Peyer's patch (tissue), 4 donors: ENCODE measurements around the gene MAP3K10. TPM values are rescaled to one million over a fixed set of nuclear protein-coding genes. Genes with fewer than 3 reads are reported as not detected.

Experiments
- DNase-seq, 3 donors: peaks; one replicate each; pipeline ENCODE4 v3.0.0-alpha.2; 2017 to 2019
- H3K27ac ChIP-seq, 4 donors: fragments of 200-600 bp; sonication (generic); one replicate each; pipeline ENCODE4 v1.5.1; 2016 to 2019
- H3K27me3 ChIP-seq, 2 donors: fragments of 200-600 bp; sonication (generic); one replicate each; pipeline ENCODE4 v1.5.1; 2019
- H3K36me3 ChIP-seq, 3 donors: fragments of 200-600 bp; sonication (generic); one replicate each; pipeline ENCODE4 v1.5.1; 2016 to 2019
- H3K4me1 ChIP-seq, 4 donors: fragments of 200-600 bp; sonication (generic); one replicate each; pipeline ENCODE4 v1.5.1; 2016 to 2019
- H3K4me3 ChIP-seq, 4 donors: fragments of 200-600 bp; sonication (generic); 1 replicate in 3 of 4; 2 replicates in 1 of 4; pipeline ENCODE4 v1.5.1; 2016 to 2019; ENCODE audit warnings: mild to moderate bottlenecking in 1 of 4
- H3K9me3 ChIP-seq, 4 donors: fragments of 200-600 bp; sonication (generic); one replicate each; pipeline ENCODE4 v1.5.1; 2016 to 2019; ENCODE audit warnings: mild to moderate bottlenecking in 1 of 4
- POLR2A ChIP-seq, 2 donors: fragments of 450-650 bp; IDR thresholded peaks; one replicate each; pipeline ENCODE4 v1.5.1; 2017; ENCODE audit warnings: antibody characterized with exemption in 2 of 2, mild to moderate bottlenecking in 2 of 2, moderate library complexity in 2 of 2
- total RNA-seq, 4 donors: library from RNA; depleted of rRNA; stranded (reverse); fragments of >200 nt; gene quantifications; one replicate each; pipeline ENCODE4 v1.1.0, GENCODE V29; 2016
- TF ChIP-seq, protein P1 (sequence below), 6 experiments: fragments of 450-650 bp in 4 of 6; fragments of 200-600 bp in 2 of 6; sonication (generic) in 1 of 6; IDR thresholded peaks; one replicate each; pipeline ENCODE4 v1.5.1; 2017 to 2019; ENCODE audit warnings: antibody characterized with exemption in 6 of 6, mild to moderate bottlenecking in 3 of 6, moderate library complexity in 1 of 6

MAP3K10 gene
- total RNA-seq, 4 donors from 2014 or later, result 8.1 to 64.4 (median 16.2) TPM

GRCh38 chr19:40234429-40235237 is 43.4 kb downstream of the MAP3K10 start:
- H3K27me3 ChIP-seq, result no peaks in the 10 kb centered on the region
- TF ChIP-seq POLR2A (IDR thresholded peaks at IDR 0.05), result no peak
- TF ChIP-seq, protein P1, sequence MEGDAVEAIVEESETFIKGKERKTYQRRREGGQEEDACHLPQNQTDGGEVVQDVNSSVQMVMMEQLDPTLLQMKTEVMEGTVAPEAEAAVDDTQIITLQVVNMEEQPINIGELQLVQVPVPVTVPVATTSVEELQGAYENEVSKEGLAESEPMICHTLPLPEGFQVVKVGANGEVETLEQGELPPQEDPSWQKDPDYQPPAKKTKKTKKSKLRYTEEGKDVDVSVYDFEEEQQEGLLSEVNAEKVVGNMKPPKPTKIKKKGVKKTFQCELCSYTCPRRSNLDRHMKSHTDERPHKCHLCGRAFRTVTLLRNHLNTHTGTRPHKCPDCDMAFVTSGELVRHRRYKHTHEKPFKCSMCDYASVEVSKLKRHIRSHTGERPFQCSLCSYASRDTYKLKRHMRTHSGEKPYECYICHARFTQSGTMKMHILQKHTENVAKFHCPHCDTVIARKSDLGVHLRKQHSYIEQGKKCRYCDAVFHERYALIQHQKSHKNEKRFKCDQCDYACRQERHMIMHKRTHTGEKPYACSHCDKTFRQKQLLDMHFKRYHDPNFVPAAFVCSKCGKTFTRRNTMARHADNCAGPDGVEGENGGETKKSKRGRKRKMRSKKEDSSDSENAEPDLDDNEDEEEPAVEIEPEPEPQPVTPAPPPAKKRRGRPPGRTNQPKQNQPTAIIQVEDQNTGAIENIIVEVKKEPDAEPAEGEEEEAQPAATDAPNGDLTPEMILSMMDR (IDR thresholded peaks at IDR 0.05), result no peak
- H3K4me1 ChIP-seq, result peaks cover 0 to 12% (median 0%) of the 10 kb centered on the region in 4 donors
- peaks cover 0 to 68% (median 0%) of the 10 kb centered on the region in 3 donors for H3K36me3 ChIP-seq
- DNase-seq, result no peak
- H3K9me3 ChIP-seq, result no peaks in the 10 kb centered on the region
- no peak overlapping the region for H3K4me3 ChIP-seq
- H3K27ac ChIP-seq, result no peak overlapping the region

DNA sequence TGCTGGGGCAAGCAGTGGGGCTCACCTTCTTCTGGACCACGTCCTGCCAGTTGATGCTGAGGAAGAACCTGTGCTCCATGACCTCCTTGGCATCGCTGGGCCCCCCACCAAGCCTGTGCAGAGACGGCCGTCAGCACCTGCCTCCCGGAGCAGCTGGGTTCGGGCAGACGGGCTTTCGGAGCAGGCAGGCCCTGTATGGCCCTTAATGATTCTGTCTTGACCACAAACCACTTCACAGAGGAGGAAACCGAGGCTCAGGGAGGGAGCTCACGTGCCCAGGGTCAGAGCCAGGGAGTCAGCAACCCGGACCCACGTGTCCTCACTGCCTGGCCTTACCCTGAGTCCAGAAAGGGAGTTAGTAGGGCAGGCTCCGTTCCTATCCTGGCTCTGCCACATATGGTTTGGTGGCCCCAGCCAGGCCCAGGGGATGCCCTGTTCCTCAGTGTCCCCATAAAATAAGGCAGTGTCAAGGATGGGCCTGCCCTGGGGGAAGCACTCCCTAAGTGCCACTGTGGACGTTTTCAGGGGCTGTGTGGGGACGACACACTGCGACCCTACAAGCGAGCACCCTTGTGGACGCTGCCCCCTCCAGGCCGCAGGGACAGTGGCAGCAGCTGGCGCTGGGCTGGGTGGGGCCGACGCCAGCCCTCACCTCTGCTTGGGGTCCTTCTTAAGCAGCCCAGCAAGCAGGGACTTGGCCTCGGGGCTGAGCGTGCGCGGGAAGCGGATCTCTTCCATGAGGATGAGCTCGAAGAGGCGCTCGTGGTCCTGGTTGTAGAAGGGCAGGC is 44.2 kb downstream of the MAP3K10 start:
- H3K27ac ChIP-seq, result no peak overlapping the region
- H3K27me3 ChIP-seq, result no peaks in the 10 kb centered on the region
- peaks cover 0 to 76% (median 0%) of the 10 kb centered on the region in 3 donors for H3K36me3 ChIP-seq
- TF ChIP-seq, protein P1 (IDR thresholded peaks at IDR 0.05), result no peak
- no peak for TF ChIP-seq POLR2A (IDR thresholded peaks at IDR 0.05)
- peaks cover 0 to 12% (median 0%) of the 10 kb centered on the region in 4 donors for H3K4me1 ChIP-seq
- H3K9me3 ChIP-seq, result no peaks in the 10 kb centered on the region
- no peak overlapping the region for H3K4me3 ChIP-seq
- DNase-seq, result no peak

- Histone ChIP-seq H3K9me3 (no peaks in the 10 kb centered on the region), H3K27me3 (no peaks in the 10 kb centered on the region), H3K4me1 (peaks cover 0 to 12% (median 0%) of the 10 kb centered on the region in 4 donors), H3K27ac (no peak overlapping the region), H3K4me3 (no peak overlapping the region), H3K36me3 (peaks cover 0 to 81% (median 0%) of the 10 kb centered on the region in 3 donors)
- no peak for TF ChIP-seq POLR2A (IDR thresholded peaks at IDR 0.05)
- TF ChIP-seq, protein P1 (IDR thresholded peaks at IDR 0.05), result no peak
- DNase-seq, result no peak
Measured at GRCh38 chr19:40236026-40236355, 44.8 kb downstream of the MAP3K10 start.

DNA sequence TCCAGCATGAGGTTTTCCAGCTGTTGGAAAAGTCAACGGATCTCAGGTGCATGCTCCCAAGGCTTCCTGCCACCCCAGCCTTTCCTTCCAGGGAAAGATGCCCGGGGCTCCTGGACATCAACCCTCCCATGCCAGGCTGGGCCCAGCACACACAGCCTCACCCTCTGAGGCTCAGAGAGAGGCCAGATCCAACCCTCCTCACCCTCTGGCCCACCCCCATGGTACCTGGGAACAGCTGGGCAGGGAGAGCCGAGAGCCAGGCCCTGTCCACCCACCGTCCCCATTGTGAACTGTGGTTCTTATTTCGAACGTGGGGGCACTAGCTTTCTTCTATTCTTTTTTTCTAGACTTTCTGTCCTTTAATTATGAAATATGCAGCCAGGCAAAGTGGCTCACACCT is 45.1 kb downstream of the MAP3K10 start:
- TF ChIP-seq, protein P1 (IDR thresholded peaks at IDR 0.05), result no peak
- TF ChIP-seq POLR2A (IDR thresholded peaks at IDR 0.05), result no peak
- H3K27me3 ChIP-seq, result no peaks in the 10 kb centered on the region
- no peak overlapping the region for H3K4me3 ChIP-seq
- DNase-seq, result no peak
- H3K4me1 ChIP-seq, result peaks cover 0 to 12% (median 0%) of the 10 kb centered on the region in 4 donors
- no peaks in the 10 kb centered on the region for H3K9me3 ChIP-seq
- H3K36me3 ChIP-seq, result peaks cover 0 to 85% (median 0%) of the 10 kb centered on the region in 3 donors
- no peak overlapping the region for H3K27ac ChIP-seq

DNA sequence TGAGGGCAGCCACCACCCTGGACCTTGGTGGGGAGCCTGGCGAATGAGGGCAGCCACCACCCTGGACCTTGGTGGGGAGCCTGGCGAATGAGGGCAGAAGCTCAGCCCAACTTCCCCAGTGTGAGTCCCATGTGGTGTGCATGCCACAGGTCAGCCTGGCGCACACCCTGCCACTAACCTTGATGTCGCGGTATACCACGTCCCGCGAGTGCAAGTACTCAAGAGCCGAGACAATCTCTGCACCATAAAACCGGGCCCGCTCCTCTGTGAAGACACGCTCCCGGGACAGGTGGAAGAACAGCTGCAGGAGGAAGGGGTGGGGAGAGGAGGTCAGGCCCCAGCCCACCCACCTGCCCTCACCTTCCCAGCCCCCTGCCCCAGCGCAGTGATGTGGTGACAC is 46.6 kb downstream of the MAP3K10 start:
- Histone ChIP-seq H3K36me3 (peaks cover 0 to 96% (median 0%) of the 10 kb centered on the region in 3 donors), H3K9me3 (no peaks in the 10 kb centered on the region), H3K4me1 (no peaks in the 10 kb centered on the region), H3K27me3 (no peaks in the 10 kb centered on the region), H3K4me3 (no peak overlapping the region), H3K27ac (no peak overlapping the region)
- DNase-seq, result no peak
- TF ChIP-seq, protein P1 (IDR thresholded peaks at IDR 0.05), result no peak
- no peak for TF ChIP-seq POLR2A (IDR thresholded peaks at IDR 0.05)
